ENCODE data around the gene HIVEP3.

- TF ChIP-seq CTCF (IDR thresholded peaks at IDR 0.05) (no peak), POLR2A (IDR thresholded peaks at IDR 0.05) (no peak)
These were observed 180.7 kb downstream of the HIVEP3 start for GRCh38 chr1:41738006-41738405.

All from heart left ventricle (tissue), 13 donors.